ENCODE data around the gene CHRM1. TPM values are rescaled to one million over a fixed set of nuclear protein-coding genes. Genes with fewer than 3 reads are reported as not detected.

CHRM1 gene
- not detected in 2 replicates for polyA plus RNA-seq (2011; rRNA removed)
- not detected in 2 replicates for polyA minus RNA-seq (2011; rRNA and poly(A)+ RNA removed)

DNA sequence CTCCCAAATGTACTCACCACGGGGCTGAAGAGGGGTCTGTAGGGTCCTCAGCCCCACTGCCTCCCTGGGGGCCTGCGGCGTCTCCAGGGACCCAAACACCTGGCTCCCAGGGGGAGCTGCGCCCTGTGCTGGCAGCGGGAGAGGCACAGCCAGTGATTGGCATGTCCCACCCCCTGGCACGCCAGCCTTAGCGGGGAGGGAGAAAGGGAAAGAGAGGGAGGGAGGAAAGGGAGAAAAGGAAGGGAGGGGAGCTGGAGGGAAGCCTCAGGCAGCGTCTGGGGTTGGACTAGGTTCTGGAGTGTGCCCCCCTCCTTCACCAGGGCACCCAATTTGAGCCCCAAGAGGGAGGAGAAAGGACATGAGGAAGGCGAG is at the start of gene CHRM1:
CHRM1 (minus strand) TSS at position 163 of the 372 bp plus-strand sequence. CDS start 10,263 bp downstream, outside the sequence.
- POLR2A ChIA-PET: no interaction called here
- H3K27me3 ChIP-seq (ENCODE audit: control insufficient read depth, insufficient read depth, low read length): peaks cover 62% of the 10 kb centered on the region
- no peak for DNase-seq (ENCODE audit: low read depth, low spot score)
- CTCF ChIA-PET: interaction anchor here (2.6 to 8.7 kb wide), 2 partner anchors 15 to 103 kb away, joined by 10 to 58 read pairs; no protein-coding TSS in a partner anchor
- TF ChIP-seq, protein P1, sequence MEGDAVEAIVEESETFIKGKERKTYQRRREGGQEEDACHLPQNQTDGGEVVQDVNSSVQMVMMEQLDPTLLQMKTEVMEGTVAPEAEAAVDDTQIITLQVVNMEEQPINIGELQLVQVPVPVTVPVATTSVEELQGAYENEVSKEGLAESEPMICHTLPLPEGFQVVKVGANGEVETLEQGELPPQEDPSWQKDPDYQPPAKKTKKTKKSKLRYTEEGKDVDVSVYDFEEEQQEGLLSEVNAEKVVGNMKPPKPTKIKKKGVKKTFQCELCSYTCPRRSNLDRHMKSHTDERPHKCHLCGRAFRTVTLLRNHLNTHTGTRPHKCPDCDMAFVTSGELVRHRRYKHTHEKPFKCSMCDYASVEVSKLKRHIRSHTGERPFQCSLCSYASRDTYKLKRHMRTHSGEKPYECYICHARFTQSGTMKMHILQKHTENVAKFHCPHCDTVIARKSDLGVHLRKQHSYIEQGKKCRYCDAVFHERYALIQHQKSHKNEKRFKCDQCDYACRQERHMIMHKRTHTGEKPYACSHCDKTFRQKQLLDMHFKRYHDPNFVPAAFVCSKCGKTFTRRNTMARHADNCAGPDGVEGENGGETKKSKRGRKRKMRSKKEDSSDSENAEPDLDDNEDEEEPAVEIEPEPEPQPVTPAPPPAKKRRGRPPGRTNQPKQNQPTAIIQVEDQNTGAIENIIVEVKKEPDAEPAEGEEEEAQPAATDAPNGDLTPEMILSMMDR (IDR thresholded peaks at IDR 0.05; ENCODE audit: low read depth, low read length): no peak
- H3K27ac ChIP-seq (ENCODE audit: low read depth, low read length): no peak within 1 kb of the TSS
- no peak within 1 kb of the TSS for H3K4me3 ChIP-seq (ENCODE audit: low read depth, low read length)
- H3K9me3 ChIP-seq (ENCODE audit: control insufficient read depth, insufficient read depth, low read length): no peaks in the 10 kb centered on the region; the same call in 1 of the 2 replicates

GRCh38 chr11:62965574-62965973 is 44.4 kb upstream of the CHRM1 start:
- peaks cover 3% of the 10 kb centered on the region for H3K27me3 ChIP-seq (ENCODE audit: control insufficient read depth, insufficient read depth, low read length)
- H3K9me3 ChIP-seq (ENCODE audit: control insufficient read depth, insufficient read depth, low read length): no peaks in the 10 kb centered on the region
- ChIA-PET CTCF (interaction anchor here (1.2 kb wide), 1 partner anchor 70 kb away, joined by 3 read pairs; no protein-coding TSS in a partner anchor), POLR2A (no interaction called here)
- no peak overlapping the region for H3K4me3 ChIP-seq (ENCODE audit: low read depth, low read length)
- TF ChIP-seq, protein P1 (IDR thresholded peaks at IDR 0.05; ENCODE audit: low read depth, low read length): no peak
- DNase-seq (ENCODE audit: low read depth, low spot score): no peak
- no peak overlapping the region for H3K27ac ChIP-seq (ENCODE audit: low read depth, low read length)

- POLR2A ChIA-PET: no interaction called here
Measured at GRCh38 chr11:62962391-62962790, 41.2 kb upstream of the CHRM1 start.

GRCh38 chr11:62961017-62961570 is 39.9 kb upstream of the CHRM1 start:
- H3K27ac ChIP-seq (ENCODE audit: low read depth, low read length): no peak overlapping the region
- POLR2A ChIA-PET: no interaction called here
- CTCF ChIA-PET: no interaction called here
- H3K27me3 ChIP-seq (ENCODE audit: control insufficient read depth, insufficient read depth, low read length): peaks cover 3% of the 10 kb centered on the region
- TF ChIP-seq, protein P1 (IDR thresholded peaks at IDR 0.05; ENCODE audit: low read depth, low read length): no peak
- no peaks in the 10 kb centered on the region for H3K9me3 ChIP-seq (ENCODE audit: control insufficient read depth, insufficient read depth, low read length)
- DNase-seq (ENCODE audit: low read depth, low spot score): no peak
- H3K4me3 ChIP-seq (ENCODE audit: low read depth, low read length): no peak overlapping the region

More at GRCh38 chr11:62962391-62962790, 41.2 kb upstream of the CHRM1 start:
- no peaks in the 10 kb centered on the region for H3K9me3 ChIP-seq (ENCODE audit: control insufficient read depth, insufficient read depth, low read length)
- TF ChIP-seq, protein P1 (IDR thresholded peaks at IDR 0.05; ENCODE audit: low read depth, low read length): no peak
- DNase-seq (ENCODE audit: low read depth, low spot score): no peak
- H3K27me3 ChIP-seq (ENCODE audit: control insufficient read depth, insufficient read depth, low read length): no peaks in the 10 kb centered on the region
- no peak overlapping the region for H3K4me3 ChIP-seq (ENCODE audit: low read depth, low read length)
- H3K27ac ChIP-seq (ENCODE audit: low read depth, low read length): no peak overlapping the region
- CTCF ChIA-PET: interaction anchor here (0.8 kb wide), 1 partner anchor 56 kb away, joined by 5 read pairs; no protein-coding TSS in a partner anchor

DNA sequence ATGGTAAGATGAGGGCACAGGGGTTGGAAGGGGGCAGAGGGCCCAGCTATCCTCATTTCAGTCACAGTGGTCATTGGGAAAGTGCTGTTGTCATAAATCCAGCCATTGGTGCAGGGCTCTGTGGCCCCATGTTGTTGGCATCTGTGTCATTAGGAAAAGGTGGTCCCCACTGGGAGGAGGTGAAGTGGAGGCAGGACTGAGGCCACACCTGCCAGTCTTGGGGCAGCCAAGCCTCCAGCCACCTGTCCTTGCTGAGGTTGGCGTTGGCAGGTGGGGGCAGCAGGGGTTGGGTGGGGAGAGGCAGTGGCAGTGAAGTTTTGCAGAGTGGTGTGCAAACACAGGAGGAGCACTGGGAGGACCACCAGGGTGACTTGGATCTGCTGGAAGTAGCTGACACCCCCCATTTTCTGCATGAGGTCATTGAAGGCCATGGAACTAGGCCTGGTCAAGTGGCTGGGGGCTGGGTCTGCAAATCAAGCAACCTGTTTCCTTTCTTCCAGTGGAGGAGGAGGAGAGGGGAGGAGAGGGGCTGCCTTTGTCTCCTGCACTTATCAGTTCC is 38.3 kb upstream of the CHRM1 start:
- Histone ChIP-seq H3K27me3 (ENCODE audit: control insufficient read depth, insufficient read depth, low read length) (peaks cover 3% of the 10 kb centered on the region), H3K27ac (ENCODE audit: low read depth, low read length) (no peak overlapping the region), H3K9me3 (ENCODE audit: control insufficient read depth, insufficient read depth, low read length) (no peaks in the 10 kb centered on the region), H3K4me3 (ENCODE audit: low read depth, low read length) (no peak overlapping the region)
- TF ChIP-seq, protein P1 (IDR thresholded peaks at IDR 0.05; ENCODE audit: low read depth, low read length): no peak
- POLR2A ChIA-PET: no interaction called here
- CTCF ChIA-PET: interaction anchor here (1.0 kb wide), 1 partner anchor 51 kb away, joined by 3 read pairs; no protein-coding TSS in a partner anchor
- no peak for DNase-seq (ENCODE audit: low read depth, low spot score)
